OCI-LY1 (cell line): Measurements from ENCODE around the gene GFOD1.

Experiments
- EZH2 ChIP-seq: fragments of 200-600 bp; sonication (generic), shearing (Covaris generic); IDR thresholded peaks from 2 replicates; pipeline ENCODE4 v1.8.0; 2017; ENCODE audit warnings: borderline replicate concordance, mixed run types, mild to moderate bottlenecking, antibody characterized with exemption, low read length, moderate library complexity, mixed read lengths
- TF ChIP-seq, protein P1 (sequence below): fragments of 200-600 bp; sonication (generic), shearing (Covaris generic); IDR thresholded peaks from 2 replicates; pipeline ENCODE4 v1.5.1; 2017; ENCODE audit warnings: mild to moderate bottlenecking, antibody characterized with exemption, low read length, moderate library complexity, mixed read lengths

DNA sequence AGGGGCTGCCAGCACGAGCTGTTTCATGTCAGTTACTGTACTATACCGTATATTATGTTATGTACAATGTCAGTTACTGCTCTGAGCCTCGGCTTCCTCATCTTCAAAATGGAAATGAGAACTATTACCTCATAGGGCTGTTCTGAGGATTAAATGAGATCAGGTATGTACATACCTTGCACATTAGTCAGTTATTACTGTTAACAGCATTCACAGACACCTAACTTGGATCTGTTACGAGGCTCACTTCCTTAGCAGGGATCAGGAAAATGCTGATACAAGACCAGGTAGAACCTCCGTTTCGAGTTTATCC lies 89.4 kb downstream of the GFOD1 start:
- TF ChIP-seq, protein P1, sequence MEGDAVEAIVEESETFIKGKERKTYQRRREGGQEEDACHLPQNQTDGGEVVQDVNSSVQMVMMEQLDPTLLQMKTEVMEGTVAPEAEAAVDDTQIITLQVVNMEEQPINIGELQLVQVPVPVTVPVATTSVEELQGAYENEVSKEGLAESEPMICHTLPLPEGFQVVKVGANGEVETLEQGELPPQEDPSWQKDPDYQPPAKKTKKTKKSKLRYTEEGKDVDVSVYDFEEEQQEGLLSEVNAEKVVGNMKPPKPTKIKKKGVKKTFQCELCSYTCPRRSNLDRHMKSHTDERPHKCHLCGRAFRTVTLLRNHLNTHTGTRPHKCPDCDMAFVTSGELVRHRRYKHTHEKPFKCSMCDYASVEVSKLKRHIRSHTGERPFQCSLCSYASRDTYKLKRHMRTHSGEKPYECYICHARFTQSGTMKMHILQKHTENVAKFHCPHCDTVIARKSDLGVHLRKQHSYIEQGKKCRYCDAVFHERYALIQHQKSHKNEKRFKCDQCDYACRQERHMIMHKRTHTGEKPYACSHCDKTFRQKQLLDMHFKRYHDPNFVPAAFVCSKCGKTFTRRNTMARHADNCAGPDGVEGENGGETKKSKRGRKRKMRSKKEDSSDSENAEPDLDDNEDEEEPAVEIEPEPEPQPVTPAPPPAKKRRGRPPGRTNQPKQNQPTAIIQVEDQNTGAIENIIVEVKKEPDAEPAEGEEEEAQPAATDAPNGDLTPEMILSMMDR: no peak
- TF ChIP-seq EZH2: no peak
